Heart right ventricle (tissue), 16 donors: Measurements from ENCODE around the gene TAS2R46. TPM values are rescaled to one million over a fixed set of nuclear protein-coding genes. Genes with fewer than 3 reads are reported as not detected.
A peak's percentile ranks its signal among the peaks of the same experiment; 100 is the strongest.
"Not testable (repeated sequence)": the region's sequence is repeated elsewhere in the genome, so short reads cannot be mapped to it uniquely, and the experiment has no call there.

ENCODE experiments used
- ATAC-seq, 8 donors: fragments of 200-7000 bp; cut with Tn5 transposase; one replicate each; pipeline ENCODE4 v1.9.1; 2020; ENCODE audit warnings: mild to moderate bottlenecking in 8 of 8, moderate library complexity in 8 of 8, moderate number of reproducible peaks in 1 of 8
- DNase-seq, 2 donors: peaks; one replicate each; pipeline ENCODE4 v3.0.0-alpha.2; 2020
- H3K27ac ChIP-seq, 10 donors: fragments of 200-600 bp; sonication (generic) in 2 of 10; one replicate each; pipeline versions ENCODE4 v1.5.0 to v1.8.0; 2020 to 2022; ENCODE audit warnings: mild to moderate bottlenecking in 3 of 10
- H3K27me3 ChIP-seq, 7 donors: fragments of 200-600 bp; one replicate each; pipeline ENCODE4 v1.8.0; 2021 to 2022; ENCODE audit warnings: mild to moderate bottlenecking in 2 of 7
- H3K36me3 ChIP-seq, 9 donors: fragments of 200-600 bp; sonication (generic) in 1 of 9; one replicate each; pipeline versions ENCODE4 v1.5.0 to v1.8.0; 2020 to 2022; ENCODE audit warnings: mild to moderate bottlenecking in 2 of 9
- H3K4me1 ChIP-seq, 9 donors: fragments of 200-600 bp; sonication (generic) in 1 of 9; one replicate each; pipeline versions ENCODE4 v1.5.0 to v1.8.0; 2020 to 2022; ENCODE audit warnings: mild to moderate bottlenecking in 4 of 9
- H3K4me3 ChIP-seq, 10 donors: fragments of 200-600 bp; sonication (generic) in 2 of 10; one replicate each; pipeline versions ENCODE4 v1.5.0 to v1.8.0; 2020 to 2022; ENCODE audit warnings: mild to moderate bottlenecking in 7 of 10, moderate library complexity in 2 of 10
- H3K9me3 ChIP-seq, 11 donors: fragments of 200-600 bp in 10 of 11; sonication (generic) in 2 of 11; one replicate each; pipeline versions ENCODE4 v1.5.0 to v1.8.0; 2013 to 2022; ENCODE audit warnings: mild to moderate bottlenecking in 2 of 11, control low read depth in 1 of 11, moderate library complexity in 1 of 11
- WGBS, 2 donors: extraction: QIAGEN DNeasy Blood & Tissue Kit; methylation state at CpG; one replicate each; pipeline ENCODE4 v1.1.7; 2013; ENCODE audit warnings: inconsistent platforms in 1 of 2; 5-methylcytosine and 5-hydroxymethylcytosine counted together
- intact Hi-C, 10 donors: fragments of 100-400 bp; cut with DNase I; formaldehyde crosslinking; loops; one replicate each; pipeline versions ENCODE4 v1.11.1 to v1.14.2; 2022
- polyA plus RNA-seq, 2 donors: library from polyadenylated mRNA; stranded (reverse); fragments of 200-250 nt; gene quantifications; one replicate each; pipeline ENCODE4 v1.2.3, GENCODE V29; 2013
- total RNA-seq, 10 donors: library from RNA; stranded (reverse); fragmentation: NEBNext Ultra II Directional in 3 of 10; extraction: Animal tissue kit (Norgen Biotek cat#: 25700) in 3 of 10; gene quantifications; one replicate each; pipeline versions ENCODE4 v1.2.1 to v1.2.4, GENCODE V29; 2021 to 2023
- TF ChIP-seq, protein P1 (sequence below), 9 donors: fragments of 200-600 bp; sonication (generic) in 2 of 9; IDR thresholded peaks; one replicate each; pipeline versions ENCODE4 v1.5.0 to v1.8.0; 2021 to 2022; ENCODE audit warnings: antibody characterized with exemption in 9 of 9, mild to moderate bottlenecking in 5 of 9, moderate library complexity in 1 of 9
- donor health status: Arrhythmogenic right ventricular cardiomyopathy.
- donor health status: ischemic (EF 13 %, LVEDD 7.1; RV severe dilation, severe dysfunction).
- donor health status: healthy with polysubstance abuse.
- donor health status: DM: no; HTN: yes; CAD: no.
- donor health status: DM: no; HTN: no; CAD: no.
- donor health status: ischemic (EF 25% LVEDD 6.9; RV normal size, moderate dysfunction).
- donor health status: ischemic (EF 25% LVEDD 5.7; RV mildly dilated, moderate dysfunction).
- donor health status: healthy.
- donor health status: DM: yes; HTN: yes; CAD: no.
- donor health status: Ischemic cardiomyopathy.
- donor health status: ischemic (EF 35%, LVEDD 5.7; RV mildly dilated, moderate dysfunction).
- donor health status: nonischemic (EF 11% LVEDD 7.7; RV severe dilation, severe dysfunction).
- donor health status: DM: yes; HTN: yes; CAD: no.
- donor health status: PGD.
- donor health status: ischemic (EF 29% LVEDD 5.4; RV normal size, mild dysfunction).
- donor health status: nonischemic (EF 23%, LVEDD 6.1; RV moderate dilation, normal function).

TAS2R46 gene
- total and polyA plus RNA-seq, 12 donors = 0.28 to 0.93 (median 0.51) TPM; not detected in 5

DNA sequence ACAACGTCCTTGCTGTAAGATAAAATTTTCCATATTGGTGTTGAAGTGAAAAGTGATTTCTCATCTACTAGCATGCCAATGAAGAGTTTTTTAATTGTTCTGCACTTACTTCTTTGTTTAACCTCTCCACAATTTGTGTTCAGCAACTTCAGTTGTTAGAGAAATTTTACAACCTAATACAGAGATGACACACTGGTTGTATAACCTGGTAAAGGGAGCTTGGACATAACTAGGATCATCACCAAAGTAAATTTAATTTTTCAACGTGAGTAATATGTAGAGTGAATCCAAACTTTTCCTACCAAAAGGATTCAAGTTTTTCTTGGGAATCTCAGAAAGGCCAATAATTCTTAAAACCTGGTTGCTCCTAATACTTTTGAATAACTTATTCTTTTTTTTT, 43.5 kb upstream of the TAS2R46 start:
- intact Hi-C loops = no loop called here
- Histone ChIP-seq H3K27ac (no peak overlapping the region), H3K36me3 (peaks cover 0 to 13% (median 0%) of the 10 kb centered on the region in 9 donors), H3K4me1 (no peaks in the 10 kb centered on the region), H3K27me3 (no peaks in the 10 kb centered on the region), H3K4me3 (no peak overlapping the region), H3K9me3 (peaks cover 0 to 30% (median 0%) of the 10 kb centered on the region in 11 donors)
- TF ChIP-seq, protein P1, sequence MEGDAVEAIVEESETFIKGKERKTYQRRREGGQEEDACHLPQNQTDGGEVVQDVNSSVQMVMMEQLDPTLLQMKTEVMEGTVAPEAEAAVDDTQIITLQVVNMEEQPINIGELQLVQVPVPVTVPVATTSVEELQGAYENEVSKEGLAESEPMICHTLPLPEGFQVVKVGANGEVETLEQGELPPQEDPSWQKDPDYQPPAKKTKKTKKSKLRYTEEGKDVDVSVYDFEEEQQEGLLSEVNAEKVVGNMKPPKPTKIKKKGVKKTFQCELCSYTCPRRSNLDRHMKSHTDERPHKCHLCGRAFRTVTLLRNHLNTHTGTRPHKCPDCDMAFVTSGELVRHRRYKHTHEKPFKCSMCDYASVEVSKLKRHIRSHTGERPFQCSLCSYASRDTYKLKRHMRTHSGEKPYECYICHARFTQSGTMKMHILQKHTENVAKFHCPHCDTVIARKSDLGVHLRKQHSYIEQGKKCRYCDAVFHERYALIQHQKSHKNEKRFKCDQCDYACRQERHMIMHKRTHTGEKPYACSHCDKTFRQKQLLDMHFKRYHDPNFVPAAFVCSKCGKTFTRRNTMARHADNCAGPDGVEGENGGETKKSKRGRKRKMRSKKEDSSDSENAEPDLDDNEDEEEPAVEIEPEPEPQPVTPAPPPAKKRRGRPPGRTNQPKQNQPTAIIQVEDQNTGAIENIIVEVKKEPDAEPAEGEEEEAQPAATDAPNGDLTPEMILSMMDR (IDR thresholded peaks at IDR 0.05) = no peak
- no peak for ATAC-seq
- no peak for DNase-seq
- 45 to 51% methylated on average over 2 of the region's 2 CpGs for WGBS, 2 donors

DNA sequence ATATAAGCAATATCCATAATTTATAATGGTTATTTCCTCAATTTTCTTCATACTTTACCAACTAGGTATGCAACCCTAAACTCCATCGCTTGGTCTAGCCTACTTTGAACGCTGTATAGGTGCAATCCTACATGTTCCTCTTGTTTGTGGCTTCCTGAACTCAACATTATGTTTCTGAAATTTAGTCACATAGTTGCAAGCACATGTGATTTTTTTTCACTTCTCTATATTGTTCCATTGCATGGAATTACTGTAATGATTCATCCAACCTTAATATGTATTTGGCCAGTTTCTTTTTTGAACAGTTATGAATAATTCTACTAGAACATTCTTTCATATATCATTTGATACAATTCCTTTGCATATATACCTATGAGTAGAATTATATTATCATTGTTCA, 32.8 kb upstream of the TAS2R46 start:
- H3K27me3 ChIP-seq, H3K27ac ChIP-seq, H3K36me3 ChIP-seq, ATAC-seq, DNase-seq, H3K4me1 ChIP-seq, H3K9me3 ChIP-seq, H3K4me3 ChIP-seq, intact Hi-C loops: not testable (repeated sequence)
- WGBS, 2 donors = no CpG with 5 or more reads among the region's 2 CpGs

DNA sequence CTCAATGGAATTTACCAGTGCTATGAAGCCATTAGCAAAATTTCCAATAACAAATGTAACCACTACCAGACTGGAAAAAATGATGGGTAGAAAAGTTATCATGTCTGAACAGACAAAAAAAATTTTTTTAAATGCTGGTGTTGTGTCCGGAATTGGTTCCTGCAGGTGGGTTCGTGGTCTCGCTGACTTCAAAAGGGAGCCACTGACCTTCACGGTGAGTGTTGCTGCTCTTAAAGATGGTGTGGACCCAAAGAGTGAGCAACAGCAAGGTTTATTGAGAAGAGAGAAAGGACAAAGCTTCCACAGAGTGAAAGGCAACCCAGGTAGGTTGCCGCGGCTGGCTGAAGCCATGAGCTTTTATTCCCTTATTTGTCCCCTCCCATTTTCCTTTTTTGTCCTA, 30.0 kb upstream of the TAS2R46 start, which contains the start of gene TAS2R43:
Gene TAS2R43 (minus strand): TSS at position 186 of the 400 bp plus-strand sequence. CDS start 84 bp downstream, at position 102.
- Histone ChIP-seq H3K27ac (no peak within 1 kb of the TSS), H3K27me3 (no peaks in the 10 kb centered on the region), H3K4me3 (no peak within 1 kb of the TSS), H3K4me1 (peaks cover 0 to 5% (median 0%) of the 10 kb centered on the region in 9 donors), H3K36me3 (no peaks in the 10 kb centered on the region), H3K9me3 (no peaks in the 10 kb centered on the region)
- TF ChIP-seq, protein P1 (IDR thresholded peaks at IDR 0.05) = no peak
- intact Hi-C loops = no loop called here
- WGBS, 2 donors = 95 to 99% methylated on average over 3 to 6 of the region's 6 CpGs
- no peak for DNase-seq
- no peak for ATAC-seq

DNA sequence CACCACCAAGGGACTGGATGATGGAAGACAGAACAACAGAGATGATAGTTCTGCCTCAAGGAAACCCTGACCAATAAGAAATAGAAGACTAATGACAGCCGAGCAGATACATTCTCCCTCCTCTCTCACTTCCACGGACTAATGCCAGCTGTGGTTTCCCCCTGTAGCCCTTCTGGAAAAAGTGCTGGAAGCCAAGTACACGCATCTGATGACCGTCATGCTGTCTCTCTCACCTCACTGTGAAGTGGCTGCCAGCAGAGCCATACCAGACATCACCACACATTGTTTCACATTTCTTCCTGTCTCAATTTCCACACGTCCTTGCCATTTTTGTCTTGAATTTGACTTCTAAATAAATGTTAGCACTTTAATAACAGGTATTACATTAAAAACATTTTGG, 27.2 kb upstream of the TAS2R46 start:
- WGBS, 2 donors = 0 to 32% methylated on average over 1 to 5 of the region's 5 CpGs
- Histone ChIP-seq H3K4me3 (no peak overlapping the region), H3K27me3 (no peaks in the 10 kb centered on the region), H3K36me3 (no peaks in the 10 kb centered on the region), H3K27ac (no peak overlapping the region), H3K9me3 (no peaks in the 10 kb centered on the region), H3K4me1 (peaks cover 0 to 5% (median 0%) of the 10 kb centered on the region in 9 donors)
- DNase-seq (no peak), ATAC-seq (peak in 1 of 8 donors; percentile 68)
- intact Hi-C loops = loop anchor here in 1 of 10 donors (5.0 kb wide), 1 partner anchor 52 kb away; no protein-coding TSS in a partner anchor
- TF ChIP-seq, protein P1 (IDR thresholded peaks at IDR 0.05) = no peak

DNA sequence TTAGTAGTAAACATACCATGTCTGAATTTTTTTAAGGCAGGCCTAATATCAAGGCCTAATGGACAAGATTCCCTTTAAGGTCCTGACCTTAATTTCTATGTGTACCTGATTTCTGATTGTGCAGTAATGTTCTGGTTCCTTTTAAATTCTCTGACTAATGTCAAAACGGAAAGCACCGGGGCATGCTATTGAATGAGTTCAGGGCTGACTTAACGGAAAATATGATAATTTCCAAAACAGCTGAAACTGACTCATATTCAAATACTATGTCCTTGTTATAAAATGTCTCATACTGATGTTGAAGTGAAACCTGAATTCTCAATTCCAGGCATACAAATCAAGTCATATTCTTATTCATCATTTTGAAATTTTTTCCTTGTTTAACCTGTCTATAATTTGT, 23.3 kb upstream of the TAS2R46 start:
- intact Hi-C loops = loop anchor here in 1 of 10 donors (5.0 kb wide), 1 partner anchor 48 kb away; no protein-coding TSS in a partner anchor
- no peak overlapping the region for H3K4me3 ChIP-seq
- no peak for ATAC-seq
- peaks cover 0 to 17% (median 0%) of the 10 kb centered on the region in 11 donors for H3K9me3 ChIP-seq
- WGBS, 2 donors = 92% methylated on average over 3 of the region's 3 CpGs; no CpG with 5 or more reads in 1 of the 2 donors
- DNase-seq = no peak
- no peaks in the 10 kb centered on the region for H3K36me3 ChIP-seq
- peaks cover 0 to 5% (median 0%) of the 10 kb centered on the region in 9 donors for H3K4me1 ChIP-seq
- H3K27ac ChIP-seq = no peak overlapping the region
- TF ChIP-seq, protein P1 (IDR thresholded peaks at IDR 0.05) = no peak
- H3K27me3 ChIP-seq = no peaks in the 10 kb centered on the region
